SKM-1 treated with dmso at 0.1 percent for 144 hours (cell line): Measurements from ENCODE around the gene TNRC18.
"Not testable (repeated sequence)": the region's sequence is repeated elsewhere in the genome, so short reads cannot be mapped to it uniquely, and the experiment has no call there.

ENCODE experiments used
- DNase-seq: peaks from one replicate; lab custom pipeline; 2025; ENCODE audit not compliant: unreplicated experiment; lab: John Stamatoyannopoulos, UW

Gene TNRC18

DNA sequence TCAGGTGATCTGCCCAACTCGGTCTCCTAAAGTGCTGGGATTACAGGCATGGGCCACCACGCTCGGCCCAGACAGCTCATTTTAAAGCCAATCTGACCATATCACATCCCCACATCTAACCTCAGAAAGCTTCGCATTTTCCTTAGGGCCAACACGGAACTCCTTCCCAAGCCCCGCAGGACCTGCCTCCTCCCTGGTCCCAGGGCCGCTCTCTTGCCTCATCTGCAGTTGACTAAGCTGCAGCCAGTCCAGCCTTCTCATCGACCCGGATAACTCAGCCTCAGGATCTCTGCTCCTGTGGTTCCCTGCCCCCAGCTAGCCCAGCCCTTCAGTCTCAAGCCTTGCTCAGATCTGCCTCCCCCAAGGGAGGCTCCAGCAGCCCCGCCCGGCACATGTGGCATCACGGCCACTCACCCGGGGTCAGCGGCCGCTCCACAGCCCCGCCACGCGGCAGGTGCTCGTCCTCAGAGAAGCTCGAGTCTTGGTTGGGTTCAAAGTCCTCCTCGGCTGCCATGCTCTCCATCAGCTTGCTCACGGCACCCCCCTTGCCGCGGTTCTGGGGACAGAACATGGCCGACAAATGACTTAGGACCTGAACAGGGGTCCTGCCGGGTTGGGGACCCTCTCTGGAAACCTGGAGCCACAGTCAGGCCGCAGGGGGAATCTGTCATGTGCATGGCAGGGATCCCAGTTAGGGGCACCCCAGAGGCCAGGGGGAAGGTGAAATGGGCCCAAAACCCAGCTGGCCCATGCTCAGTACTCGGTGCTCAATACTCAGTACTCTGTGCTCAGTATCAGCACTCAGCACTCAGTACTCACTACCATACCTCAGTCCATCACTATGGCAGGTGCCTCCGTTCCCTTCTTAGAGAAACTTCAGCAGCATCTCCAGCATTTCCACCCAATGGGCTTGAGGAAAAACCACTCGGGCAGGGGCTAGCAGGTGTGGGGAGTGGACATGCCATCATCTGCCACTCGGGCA is 99.5 kb downstream of the TNRC18 start:
- DNase-seq = not testable (repeated sequence)

DNA sequence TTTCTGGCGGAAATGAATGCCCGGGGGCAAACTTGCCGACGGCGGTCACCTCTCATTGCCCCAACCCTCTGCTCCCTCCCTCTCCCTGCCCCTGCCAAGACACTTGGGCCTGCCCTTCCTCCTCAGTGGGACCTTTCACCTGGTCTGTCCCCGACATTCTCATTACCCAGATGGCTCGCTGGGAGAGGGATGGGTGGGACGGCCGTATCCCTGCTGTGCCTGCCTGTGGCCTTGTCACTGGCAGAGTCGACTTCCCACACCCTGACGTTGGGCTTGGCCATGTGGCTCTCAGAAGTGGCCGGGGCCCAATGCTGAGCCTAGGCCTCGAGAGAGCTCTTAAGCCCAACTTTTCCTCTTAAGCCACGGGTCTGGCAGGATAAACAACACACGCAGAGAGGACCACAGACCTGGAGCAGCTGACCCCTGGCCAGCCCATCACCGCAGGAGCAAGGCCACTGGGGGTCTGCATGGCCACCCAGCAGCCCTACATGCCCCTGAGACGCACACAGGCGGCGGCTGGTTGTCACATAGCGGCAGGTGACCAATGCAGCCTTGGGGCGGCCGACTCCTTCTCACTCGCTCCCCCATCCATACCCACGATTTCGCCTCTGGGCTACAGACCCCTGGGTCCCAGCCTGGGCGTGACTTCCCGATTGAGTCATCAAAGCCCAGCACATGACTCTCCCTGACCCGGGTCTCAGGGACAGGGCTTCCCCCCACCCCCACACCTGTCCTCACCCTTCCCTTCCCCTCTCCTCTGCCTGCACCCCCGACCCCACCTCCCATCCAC is 100.8 kb downstream of the TNRC18 start:
- no peak for DNase-seq

DNA sequence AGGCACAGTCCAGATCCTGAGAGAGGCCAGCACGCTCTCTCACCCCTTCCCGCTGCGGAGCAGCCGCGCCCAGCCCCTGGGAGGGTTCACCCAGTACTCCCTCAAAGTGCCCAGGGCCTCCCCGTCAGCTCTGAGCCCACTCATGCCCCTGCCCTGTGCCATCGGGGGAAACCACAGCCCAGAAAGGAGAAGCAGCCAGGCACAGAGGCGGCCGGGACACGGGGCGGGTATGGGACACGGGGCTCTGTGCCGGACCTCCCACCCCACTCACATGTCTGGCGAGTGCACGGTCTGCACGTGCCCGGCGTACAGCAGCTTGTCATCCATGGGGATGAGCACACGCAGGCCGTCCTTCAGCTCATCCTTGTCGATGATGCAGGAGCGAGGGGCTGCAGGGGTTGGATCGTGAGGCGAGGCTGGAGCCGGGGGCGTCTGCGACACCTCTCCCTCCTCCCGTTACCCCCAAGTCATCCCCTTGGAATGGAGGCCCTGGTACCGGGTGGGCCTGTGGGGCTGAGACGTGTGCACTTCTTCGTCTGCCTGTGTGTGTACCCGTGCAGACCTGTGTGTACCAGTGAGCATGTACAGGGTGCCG is 102.7 kb downstream of the TNRC18 start:
- DNase-seq = no peak

DNA sequence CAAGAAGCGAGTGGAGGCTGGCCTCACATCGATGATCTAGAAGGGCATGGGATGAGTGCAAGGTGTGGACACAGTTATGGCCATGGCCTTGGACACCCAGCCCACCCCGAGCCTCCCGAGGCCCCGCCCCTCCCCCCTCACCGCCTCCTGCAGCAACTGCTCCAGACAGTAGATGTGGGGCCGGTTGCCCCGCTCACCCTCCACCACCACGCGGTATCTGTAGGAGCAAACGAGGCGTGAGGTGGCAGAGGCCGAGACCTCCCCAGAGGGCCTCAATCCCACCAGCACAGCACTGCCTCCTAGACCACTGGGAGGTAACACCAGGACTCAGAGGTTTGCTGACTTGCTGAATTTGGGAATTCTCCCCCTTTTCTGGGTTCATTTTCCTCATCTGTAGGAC is 103.2 kb downstream of the TNRC18 start:
- DNase-seq = no peak

DNA sequence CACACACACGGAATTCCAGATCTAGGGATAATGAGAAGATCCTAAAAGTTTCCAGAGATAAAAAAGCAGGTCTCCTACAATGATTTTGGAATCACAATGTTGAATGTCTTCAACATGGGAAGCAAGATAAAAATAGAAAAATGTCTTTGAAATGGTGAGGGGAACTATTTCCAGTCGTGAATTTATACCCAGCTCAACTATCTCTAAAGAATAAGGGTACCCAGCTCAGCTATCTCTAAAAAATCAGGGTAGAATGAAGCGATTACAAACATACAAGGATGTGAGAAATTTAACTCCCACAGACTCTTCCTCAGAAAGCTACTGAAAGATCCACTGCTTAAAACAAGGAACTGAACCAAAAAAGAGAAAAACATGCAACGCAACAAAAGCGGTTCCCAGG is 105.0 kb downstream of the TNRC18 start:
- not testable (repeated sequence) for DNase-seq

DNA sequence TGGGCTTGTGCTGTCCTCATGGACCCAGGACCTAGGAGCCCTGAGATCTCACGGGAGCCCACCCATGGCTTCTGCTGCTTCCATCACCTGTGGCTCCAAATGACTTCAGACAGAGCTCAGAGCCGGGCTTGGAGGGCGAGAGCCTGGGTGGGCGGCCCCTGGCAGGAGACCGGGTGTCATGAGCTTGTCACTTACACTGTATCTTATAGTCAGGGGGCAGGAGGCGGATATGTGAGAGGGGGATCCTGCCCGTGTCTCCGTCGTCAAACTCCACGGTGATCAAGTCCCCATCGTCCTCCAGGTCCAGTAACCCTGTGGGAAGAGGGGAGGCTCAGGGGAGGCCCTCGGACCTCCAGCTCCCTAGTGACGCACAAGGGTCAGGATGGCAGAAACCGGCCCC is 107.9 kb downstream of the TNRC18 start:
- no peak for DNase-seq

DNA sequence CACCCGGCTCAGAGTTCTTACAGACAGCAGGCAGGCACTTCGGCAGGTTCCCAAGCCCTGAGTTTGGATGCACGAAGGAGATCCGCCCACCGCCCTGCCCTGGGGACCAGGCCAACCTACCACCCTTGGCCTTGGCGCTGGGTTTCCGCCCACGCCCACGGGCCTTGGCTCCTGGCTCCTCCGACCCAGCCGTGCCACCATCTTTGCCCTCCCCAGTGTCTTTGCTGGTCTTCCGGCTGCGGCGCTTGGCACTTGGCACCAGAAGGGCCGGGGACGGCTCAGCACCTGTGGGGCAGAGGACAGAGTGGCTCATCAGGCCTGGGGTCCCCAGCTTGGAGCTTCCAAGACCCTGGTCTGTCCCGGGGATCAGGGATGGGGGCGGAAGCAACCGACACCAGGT is 108.8 kb downstream of the TNRC18 start:
- no peak for DNase-seq

DNA sequence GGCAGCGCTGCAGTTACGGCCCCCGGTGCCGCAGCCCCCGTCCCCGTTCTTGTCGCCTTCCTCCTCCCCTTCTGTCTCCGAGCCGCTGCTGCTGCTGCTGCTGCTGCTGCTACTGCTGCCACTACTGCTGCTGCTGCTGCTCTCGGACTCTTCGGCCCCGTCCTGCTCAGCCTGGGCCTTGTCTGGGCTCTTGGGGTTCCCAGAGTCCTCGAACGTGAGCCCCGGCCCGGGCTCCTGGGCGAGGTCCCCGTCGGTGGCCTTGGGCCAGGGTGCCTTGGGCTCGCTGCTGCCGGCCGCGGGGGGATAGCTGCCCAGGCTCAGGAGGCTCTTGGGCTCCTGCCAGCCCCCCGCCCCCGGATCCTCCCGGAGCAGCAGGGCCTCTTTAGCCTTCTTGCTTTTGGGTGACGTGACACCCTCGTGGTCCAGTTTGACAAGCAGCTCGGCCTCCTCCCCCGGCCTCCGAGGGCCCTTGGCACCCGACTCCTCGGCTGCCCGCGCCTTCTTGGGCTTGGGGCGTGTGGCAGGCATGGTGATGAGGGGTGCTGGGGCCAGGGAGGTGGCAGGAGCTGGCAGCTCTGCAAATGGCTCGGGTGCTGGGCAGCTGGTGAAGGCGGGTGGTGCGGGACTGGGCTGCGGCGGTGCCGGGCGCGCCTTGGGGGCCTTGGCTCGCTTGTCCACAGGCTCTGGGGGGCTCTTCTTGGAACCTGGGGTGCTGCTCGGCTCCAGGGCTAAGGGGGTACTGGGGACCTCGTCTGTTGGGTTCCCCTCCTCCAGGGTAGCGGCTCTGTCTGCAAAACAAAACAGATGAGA is 110.4 kb downstream of the TNRC18 start:
- DNase-seq = not testable (repeated sequence)

DNA sequence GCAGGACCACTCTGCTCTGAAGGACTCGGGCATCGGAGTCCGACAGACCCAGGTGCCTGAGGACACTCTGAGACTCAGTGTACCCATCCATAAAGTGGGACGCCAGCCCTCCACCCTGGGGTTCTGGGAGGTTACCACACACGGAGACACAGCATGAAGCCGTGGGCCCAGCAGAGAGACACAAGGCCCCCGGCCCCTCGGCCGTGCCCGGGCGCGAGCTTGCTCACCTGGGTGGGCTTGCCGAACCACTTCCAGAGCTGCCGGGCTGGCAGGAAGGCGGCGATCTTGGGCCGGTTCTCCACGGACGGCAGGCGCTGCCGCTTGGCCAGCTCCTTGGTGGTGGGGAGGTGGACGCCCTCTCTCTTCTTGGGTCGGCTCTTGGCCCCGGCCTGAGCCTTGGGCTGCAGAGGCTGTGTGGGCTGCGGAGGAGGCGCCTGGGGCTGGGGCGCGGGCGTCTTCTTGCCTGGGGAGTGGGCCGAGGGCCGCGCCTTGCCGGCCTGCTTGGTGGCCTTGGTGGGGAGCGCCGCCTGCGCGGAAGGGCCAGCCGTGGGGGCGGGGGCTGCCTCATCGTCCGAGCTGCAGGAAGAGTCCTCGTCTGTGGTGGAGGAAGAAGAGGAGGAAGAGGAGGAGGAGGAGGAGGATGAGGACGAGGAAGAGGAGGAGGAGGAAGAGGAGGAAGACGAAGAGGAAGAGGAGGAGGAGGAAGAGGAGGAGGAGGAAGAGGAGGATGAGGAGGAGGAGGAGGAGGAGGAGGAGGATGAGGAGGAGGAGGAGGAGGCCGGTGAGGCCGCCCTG is 111.2 kb downstream of the TNRC18 start:
- not testable (repeated sequence) for DNase-seq

DNA sequence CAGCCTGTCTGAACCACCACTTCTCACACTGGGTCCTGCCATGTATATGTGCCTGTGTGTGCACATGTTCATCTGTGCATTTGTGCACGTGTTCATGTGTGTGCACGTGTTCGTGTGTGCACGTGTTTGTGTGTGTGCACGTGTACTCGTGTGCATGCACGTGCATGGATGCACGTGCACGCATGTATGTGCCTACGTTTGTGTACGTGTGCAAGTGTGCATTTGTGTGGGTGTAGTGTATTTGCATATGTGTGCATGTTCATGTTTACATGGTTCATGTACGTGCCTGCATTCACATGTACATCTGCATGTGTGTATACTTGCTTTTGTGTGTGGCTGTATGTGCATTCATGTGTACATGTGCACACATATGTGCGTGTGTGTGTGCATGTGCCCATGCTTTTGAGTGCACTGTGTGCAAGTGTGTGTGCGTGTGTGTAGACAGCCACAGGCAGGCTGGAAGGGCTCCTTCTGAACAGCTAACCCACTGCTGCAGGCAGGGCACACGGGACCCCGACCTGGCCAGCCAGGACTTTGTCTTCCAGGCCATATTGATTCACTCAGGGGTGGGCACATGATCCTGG is 112.7 kb downstream of the TNRC18 start:
- no peak for DNase-seq

DNA sequence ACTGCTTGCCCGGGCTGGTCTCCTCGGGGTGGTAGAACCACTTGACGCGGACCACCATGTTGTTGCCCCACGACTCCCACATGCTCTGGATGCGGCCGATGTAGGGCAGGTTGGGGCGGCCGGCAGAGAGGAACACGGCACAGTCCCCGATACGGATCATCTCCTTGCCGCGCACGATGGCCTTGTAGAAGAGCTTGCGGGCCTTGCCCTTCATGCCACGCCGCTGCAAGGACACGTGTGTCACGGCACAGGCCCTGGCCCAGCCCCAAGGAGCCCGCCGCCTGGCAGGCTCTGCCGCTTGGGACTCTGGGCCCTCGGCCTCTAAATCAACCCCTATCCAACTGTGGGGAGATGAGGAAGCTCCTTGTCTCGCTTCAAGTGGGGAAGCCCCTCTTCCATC is 114.5 kb downstream of the TNRC18 start:
- DNase-seq = no peak

DNA sequence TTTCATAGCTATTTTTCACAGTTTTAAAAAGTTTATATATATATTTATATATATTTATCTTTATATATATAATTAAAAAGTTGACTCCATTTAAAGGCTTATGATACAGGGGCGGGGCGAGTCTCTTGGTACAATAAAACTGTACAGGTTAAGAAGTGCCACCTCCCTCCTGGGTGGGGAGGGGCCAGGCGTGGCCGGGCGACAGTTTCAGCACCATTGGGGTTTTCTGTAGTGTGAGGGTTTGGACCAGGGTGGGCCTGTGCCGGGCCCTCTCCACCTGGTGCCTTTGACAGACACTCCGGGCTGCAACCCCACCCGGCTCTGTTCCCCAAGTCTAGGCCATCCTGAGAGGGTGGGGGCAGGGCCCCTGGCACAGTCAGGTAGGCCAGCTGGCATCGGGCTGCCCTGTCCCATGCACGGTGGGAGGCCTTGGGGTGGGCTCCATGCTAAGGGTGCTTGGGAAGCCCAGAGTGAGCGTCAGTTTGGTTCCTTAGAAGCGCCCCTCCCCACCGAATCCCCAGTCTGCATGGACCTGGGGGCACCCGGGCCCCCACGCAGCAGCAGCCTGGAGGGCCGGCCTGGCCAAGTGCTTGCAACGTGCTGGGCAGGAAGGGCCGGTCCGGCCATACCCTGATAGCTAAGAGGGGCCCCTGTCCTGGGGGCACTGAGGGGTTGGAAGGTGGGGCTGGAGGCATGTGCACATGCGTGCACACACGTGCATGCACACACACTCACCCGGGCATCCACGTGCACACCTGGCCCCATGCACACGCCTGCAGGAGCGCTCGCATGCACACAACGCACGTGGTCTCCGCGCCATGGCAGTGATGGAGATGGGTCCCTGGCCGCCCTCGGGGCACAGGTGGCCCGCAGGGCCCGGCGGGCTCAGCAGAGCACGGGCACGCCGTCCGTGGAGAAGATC is 116.2 kb downstream of the TNRC18 start:
- not testable (repeated sequence) for DNase-seq

DNA sequence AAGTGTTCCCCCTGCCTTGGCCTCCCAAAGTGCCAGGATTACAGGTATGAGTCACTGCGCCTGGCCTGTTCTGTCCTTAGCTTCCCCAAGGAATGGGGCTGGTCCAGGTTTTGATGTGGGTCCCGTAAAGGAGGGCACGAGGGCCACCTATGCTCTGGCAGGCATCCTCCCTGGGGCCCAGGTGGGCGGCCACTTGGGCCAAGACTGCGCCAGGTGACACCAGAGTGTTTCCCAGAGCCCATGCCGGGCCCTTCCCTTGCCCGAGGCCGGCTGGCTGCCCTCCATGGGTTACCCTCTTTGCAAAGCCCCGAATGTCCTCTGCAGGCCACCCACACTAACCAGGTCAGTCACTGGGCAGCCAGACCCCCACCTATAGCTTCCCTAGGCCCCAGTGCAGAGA is 118.6 kb downstream of the TNRC18 start:
- DNase-seq = not testable (repeated sequence)

DNA sequence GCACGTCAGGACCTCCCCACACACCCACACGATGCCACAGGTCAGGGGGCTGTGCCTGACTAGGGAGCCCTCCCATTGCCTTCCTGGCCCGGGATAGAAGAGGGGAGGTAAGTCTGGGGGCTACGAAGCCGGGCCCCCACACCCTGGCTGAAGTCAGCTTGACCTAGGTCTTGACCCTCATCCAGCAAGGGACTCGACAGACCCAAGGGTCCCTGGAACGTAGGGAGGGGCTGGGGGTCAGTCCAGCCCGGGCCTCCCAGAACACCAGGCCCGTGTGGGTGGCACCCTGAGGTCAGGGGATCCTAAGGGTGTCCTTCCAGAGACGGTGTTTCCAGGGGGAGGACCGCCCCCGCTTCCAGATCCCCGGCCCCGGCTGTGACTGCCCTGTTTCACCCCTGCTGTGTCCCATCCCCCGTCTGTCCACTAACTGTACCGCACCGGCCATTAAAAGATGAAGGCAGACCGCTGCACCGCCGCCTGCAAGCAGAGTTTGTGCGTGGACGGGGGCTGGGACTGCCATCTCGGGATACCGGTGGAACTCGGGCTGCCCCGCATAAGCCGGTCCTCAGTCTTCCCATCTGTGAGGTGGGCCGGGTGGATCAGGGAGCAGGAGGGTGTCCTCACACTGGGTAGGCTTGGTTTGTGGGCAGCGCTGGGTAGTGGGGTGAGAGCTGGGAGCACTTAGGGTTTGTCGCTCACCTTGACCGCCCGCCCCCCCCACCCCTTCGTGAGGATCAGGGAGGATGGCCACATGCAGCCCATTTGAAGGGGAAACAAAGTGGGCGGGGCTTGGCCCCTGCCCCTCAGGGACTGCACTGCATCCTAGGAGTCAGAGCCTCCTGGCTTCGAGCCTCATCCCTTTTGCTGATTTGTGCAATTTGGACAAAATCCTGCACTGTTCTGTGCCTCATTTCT is 119.8 kb downstream of the TNRC18 start:
- no peak for DNase-seq

DNA sequence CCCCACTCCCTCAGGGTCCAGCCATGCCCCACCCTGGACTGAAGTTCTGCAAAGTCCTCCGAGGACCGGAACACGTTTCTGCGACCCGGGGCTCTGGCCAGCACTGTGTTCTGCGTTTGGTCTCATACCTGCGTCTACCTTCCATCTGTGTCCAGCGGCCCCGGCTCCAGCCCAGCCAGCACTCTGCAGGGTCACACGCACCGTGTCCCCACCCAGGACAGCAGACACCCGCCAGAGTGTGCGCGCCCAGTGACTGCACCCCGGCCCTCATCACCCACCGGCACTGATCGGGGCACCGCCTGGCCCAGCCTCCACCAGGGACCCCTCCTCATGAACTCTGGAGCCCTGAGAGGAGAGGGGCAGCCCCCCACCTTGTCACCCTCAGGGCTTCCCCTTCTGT is 120.6 kb downstream of the TNRC18 start:
- DNase-seq = no peak

DNA sequence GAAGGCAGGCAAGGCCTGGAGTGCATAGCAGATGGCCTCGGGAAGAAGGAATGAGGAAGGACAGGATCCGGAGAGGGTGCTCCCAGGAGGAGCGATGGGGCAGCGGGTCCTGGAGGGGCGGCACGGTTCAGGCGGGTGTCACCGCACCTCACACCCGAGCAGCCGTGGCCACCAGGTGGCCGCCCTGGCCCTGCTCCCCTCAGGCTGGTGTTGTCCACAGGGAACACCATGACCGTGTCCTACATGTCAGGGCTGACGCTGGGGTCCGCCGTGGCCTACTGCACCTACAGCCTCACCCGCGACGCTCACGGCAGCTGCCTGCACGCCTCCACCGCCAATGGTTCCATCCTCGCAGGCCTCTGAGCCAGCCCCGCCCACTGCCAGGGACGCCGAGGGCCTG is 121.1 kb downstream of the TNRC18 start:
- no peak for DNase-seq

DNA sequence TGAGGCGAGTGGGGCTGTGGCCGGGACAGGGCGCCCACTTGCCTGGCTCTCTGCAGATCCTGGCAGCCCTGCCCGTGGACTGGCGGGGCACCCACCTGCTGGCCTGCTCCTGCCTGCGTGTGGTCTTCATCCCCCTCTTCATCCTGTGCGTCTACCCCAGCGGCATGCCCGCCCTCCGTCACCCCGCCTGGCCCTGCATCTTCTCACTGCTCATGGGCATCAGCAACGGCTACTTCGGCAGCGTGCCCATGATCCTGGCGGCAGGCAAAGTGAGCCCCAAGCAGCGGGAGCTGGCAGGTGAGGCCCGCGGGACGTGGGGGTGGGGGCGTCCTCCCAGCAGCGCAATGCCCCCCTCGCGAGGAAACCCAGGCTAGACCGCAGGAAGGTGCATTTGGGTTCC is 123.3 kb downstream of the TNRC18 start:
- DNase-seq = no peak
